SU-DHL-6 (cell line): ENCODE data around the gene LDLRAD3.

Experiments used
- EZH2phosphoT487 ChIP-seq: fragments of 200-600 bp; sonication (generic), shearing (Covaris generic); conservative IDR thresholded peaks from 2 replicates; pipeline ENCODE4 v1.6.1; 2018; ENCODE audit warnings: mild to moderate bottlenecking, antibody characterized with exemption, low read length, moderate library complexity, mixed read lengths
- TF ChIP-seq, protein P1 (sequence below): fragments of 200-600 bp; sonication (generic); IDR thresholded peaks from one replicate; pipeline ENCODE4 v1.5.1; 2017; ENCODE audit warnings: antibody characterized with exemption, mild to moderate bottlenecking, low read length, moderate library complexity; ENCODE audit not compliant: insufficient read depth, poor library complexity, severe bottlenecking

DNA sequence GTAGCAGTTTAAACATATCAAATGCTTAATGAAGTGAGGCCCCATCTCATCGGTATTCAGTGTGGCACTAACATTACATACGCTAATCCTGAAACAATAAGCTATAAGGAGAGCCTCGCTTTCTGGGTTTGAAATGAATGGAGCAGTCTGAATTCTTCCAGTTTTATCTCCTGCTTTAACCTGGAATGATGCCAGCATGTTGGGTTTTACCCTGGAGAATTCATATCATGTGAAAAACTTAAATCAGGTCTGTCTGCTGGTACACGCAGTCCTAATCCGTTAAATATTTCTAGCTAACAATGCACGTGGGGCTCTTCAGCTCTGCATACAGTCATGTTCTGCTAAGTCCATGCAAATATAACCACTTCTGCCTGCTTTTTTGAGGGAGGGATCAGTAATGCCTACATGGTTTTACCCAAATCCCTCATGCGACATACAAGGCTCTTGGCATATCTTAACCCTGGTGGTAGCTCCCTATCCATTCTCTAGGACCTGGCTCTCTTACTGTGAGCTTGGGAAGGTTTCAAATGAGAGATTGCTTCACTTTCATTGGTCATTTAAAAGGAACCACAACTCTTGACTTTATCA lies 252.6 kb downstream of the LDLRAD3 start:
- TF ChIP-seq, protein P1, sequence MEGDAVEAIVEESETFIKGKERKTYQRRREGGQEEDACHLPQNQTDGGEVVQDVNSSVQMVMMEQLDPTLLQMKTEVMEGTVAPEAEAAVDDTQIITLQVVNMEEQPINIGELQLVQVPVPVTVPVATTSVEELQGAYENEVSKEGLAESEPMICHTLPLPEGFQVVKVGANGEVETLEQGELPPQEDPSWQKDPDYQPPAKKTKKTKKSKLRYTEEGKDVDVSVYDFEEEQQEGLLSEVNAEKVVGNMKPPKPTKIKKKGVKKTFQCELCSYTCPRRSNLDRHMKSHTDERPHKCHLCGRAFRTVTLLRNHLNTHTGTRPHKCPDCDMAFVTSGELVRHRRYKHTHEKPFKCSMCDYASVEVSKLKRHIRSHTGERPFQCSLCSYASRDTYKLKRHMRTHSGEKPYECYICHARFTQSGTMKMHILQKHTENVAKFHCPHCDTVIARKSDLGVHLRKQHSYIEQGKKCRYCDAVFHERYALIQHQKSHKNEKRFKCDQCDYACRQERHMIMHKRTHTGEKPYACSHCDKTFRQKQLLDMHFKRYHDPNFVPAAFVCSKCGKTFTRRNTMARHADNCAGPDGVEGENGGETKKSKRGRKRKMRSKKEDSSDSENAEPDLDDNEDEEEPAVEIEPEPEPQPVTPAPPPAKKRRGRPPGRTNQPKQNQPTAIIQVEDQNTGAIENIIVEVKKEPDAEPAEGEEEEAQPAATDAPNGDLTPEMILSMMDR: no peak
- no peak for TF ChIP-seq EZH2phosphoT487
